Activated gamma-delta T cell treated with Interleukin-2 at 50 U/mL for 16 hours (primary cell): Measurements from ENCODE around the gene TYW1.
"Not testable (repeated sequence)": the region's sequence is repeated elsewhere in the genome, so short reads cannot be mapped to it uniquely, and the experiment has no call there.

Source experiments
- DNase-seq: peaks from one replicate; pipeline ENCODE4 v3.0.0-alpha.2; 2020

Gene TYW1

GRCh38 chr7:66995050-66995776 lies 1.4 kb upstream of the TYW1 start, which contains the start of gene SBDS:
Gene SBDS (minus strand): TSS chr7:66995586. CDS start chr7:66995417, 169 bp downstream.
- DNase-seq = peak; percentile 90

DNA sequence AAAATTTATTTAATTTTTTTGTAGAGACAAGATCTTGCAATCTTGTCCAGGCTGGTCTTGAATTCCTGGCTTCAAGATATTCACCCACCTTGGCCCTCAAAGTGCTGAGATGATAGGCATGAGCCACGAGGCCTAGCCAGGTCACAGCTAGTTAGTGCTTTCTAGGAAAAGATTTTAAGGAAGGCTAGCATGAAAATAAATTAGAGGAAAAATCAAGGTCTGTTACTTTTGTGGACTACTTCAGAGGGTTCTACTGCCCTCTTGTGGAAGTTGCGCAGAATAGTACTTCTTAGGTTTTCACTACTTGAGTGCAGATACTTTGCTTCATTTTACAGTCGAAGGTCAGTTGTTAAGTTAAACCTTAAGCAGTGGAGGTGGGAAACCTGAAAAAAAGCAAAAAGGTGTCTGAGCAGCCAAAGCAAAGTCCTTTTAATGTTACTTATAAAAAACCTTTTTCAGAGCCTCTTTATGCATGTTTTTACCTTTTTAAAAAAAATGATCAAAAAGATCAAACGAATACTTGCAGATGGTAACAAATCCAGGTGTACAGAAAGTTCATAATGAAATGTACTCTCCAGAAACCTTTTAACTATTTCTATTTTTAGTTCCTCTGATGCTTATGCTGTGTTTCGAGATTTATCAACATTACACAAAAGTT lies 4.1 kb downstream of the TYW1 start:
- DNase-seq = not testable (repeated sequence)

DNA sequence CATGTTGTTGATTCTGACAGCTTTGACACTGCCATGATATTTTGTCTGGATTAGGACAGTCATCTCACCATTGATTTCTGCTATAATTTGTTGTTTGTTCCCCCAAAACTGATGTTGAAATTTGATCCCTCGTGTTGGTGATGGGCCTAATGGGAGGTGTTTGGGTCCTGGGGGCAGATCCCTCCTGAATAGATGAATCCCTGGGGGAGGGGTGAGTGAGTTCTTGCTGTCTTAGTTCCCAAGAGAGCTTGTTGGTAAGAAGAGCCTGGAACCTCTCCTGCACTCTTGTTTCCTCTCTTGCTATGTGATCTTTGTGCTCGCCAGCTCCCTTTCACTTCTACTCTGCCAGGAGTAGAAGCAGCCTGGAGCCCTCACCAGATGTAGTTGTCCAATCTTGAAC lies 7.5 kb downstream of the TYW1 start:
- not testable (repeated sequence) for DNase-seq

DNA sequence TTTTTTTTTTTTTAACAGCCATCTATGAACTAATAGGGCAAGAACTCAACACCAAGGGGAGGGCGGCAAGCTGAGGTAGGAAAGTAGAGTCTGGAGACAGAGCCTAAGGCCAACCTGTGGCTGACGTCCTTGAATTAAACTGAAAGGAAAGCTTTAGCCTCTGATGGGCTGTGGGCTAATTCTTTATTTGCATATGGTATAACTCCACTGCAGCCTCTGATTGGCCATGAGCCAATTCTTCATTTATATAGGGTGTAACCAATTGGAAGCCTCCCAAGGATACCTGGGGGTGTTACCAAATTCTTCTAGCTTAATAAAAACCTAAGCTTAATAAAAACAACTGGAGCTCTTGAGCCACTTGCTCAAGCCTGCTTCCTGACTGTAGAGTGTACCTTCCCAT lies 10.3 kb downstream of the TYW1 start:
- no peak for DNase-seq

GRCh38 chr7:67008260-67008659 lies 11.6 kb downstream of the TYW1 start:
- DNase-seq = no peak

GRCh38 chr7:67009677-67010076 lies 13.0 kb downstream of the TYW1 start:
- not testable (repeated sequence) for DNase-seq

DNA sequence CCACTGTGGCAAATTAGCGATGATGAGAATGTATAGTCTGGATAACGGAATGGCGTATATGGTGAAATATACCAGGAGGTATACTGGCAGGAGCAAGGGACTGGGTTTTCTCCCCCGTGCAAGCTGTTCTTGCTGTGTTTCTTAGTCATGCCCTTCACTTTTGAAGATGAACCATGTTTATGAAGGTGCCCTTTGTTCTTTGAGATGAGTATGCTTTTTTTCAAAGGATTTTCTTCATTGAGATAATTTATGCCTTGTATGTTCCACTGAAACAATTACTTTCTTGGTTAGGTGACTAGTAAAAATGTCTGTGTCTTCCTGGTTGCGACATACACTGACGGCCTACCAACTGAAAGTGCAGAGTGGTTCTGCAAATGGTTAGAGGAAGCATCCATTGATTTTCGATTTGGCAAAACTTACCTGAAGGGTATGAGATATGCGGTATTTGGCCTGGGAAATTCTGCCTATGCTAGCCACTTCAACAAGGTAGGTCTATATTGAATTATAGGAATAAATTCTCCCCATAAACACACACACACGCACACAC lies 17.5 kb downstream of the TYW1 start:
- not testable (repeated sequence) for DNase-seq

DNA sequence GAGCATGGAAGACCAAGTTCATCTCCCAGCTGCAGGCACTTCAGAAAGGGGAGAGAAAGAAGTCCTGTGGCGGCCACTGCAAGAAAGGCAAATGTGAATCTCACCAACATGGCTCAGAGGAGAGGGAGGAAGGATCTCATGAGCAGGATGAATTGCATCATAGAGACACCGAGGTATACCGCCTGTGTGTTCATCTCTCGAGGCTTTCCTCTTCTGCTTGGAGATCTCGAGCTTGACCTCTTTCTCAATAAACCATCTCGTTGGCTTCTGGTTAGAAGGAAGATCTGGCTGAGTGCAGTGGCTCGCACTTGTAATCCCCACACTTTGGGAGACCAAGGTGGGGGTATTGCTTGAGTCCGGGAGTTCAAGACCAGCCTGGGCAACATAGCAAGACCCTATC lies 21.3 kb downstream of the TYW1 start:
- not testable (repeated sequence) for DNase-seq

GRCh38 chr7:67018940-67019339 lies 22.3 kb downstream of the TYW1 start:
- DNase-seq = no peak

DNA sequence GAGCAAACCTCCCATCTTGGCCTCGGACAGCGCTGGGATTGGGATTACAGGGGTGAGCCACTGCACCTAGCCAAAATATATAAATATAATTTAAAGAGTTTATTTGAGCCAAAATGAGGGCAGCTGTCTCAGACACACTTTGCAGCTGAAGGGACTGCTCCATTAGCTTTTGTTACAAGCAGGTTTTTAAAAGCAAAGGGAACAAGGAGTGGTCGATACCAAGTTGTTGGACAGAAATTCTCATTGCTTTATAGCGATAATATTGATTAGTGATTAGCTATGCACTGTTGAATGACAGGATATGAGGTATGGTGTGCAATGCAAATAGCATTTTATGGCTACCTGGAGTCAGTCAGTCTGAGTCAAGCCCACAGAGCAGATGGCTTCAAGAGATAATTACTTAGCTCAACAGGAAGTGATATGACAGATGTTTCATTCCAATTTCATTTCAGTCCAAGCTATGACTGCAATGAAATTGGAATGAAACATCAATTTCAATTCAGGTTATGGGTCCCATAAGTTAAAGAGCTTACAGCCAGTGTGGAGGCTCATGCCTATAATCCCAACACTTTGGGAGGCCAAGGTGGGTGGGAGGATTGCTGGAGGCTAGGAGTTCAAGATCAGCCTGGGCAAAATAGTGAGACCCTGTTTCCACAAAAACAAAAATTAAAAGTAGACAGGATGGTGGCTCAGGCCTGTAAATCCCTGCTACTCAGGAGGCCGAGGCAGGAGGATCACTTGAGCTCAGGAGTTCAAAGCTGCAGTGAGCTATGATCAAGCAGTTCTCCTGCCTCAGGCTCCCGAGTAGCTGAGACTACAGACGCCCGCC lies 23.1 kb downstream of the TYW1 start:
- DNase-seq = no peak

DNA sequence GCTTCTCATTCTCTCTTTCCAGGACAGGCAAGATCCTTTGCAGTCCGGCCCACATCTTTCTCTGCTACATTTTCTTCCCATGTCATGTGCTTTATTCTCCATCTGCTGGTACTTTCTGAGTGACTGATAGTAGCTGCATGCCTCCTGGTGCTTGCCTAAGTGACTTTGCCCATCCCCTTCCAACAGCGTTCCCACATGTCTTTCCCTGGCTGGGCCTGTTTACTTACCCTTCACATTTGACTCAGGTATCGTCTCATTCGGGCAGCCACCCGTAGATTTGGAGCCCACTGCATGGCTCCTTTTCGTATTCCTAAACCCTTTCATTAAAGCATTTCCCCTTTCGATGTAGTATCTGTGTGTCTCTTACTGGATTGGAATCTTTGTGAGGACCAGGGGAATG lies 24.6 kb downstream of the TYW1 start:
- DNase-seq = no peak

DNA sequence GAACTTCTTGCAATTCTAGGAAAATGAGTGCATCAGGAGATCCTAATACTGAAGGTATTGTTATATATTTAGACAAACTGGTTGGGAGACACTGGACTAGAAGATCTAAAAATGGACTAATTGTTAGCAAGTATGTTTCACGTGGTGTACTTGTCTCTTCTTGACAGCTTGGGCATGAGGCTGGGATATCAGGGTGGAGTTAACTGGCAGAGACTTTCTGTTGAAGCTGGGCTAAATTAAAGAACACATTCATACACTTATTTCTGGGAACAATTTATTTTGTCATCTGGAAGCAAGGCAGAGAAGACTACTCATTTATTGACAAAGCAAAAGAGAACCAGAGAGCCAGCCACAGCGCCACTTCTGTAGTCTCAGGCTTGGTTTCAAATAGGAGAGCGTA lies 25.9 kb downstream of the TYW1 start:
- no peak for DNase-seq

DNA sequence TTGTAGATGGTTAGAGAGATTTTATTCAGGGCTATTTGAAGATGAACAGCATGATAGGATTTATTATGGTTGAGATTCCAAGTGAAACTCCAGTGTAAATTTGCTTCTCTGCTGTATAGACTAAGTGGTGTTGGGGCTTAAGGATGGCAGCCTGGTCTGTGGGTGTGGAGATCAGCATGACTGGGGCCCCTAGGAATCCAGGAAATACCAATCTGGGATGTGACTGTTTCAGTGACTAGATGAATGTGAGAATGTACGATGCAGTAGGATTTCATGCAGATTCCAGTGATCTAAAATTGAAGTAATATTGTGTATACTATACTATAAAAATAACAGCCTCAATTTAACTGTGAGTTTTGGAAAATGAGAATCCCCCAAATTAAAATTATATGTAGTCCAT lies 28.8 kb downstream of the TYW1 start:
- DNase-seq = not testable (repeated sequence)

DNA sequence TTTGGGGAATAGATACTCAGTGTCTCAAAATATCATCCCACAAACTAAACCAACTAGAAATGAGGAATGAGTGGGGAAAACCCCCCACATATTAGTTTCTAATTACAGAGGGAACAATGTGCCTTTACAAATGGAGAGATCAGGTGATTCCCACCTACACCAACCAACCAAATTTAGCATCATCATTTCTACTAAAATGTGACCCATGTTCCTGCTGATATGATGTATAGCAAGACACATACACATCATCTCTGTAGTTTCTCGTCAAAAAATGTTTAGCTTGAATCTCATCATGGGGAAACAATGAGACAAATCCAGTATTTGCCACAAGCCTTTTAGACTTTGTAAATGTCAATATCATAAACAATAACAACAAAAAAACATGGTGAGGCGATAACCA lies 35.1 kb downstream of the TYW1 start:
- not testable (repeated sequence) for DNase-seq

- no peak for DNase-seq
Measured at GRCh38 chr7:67033251-67033650, 36.6 kb downstream of the TYW1 start.

GRCh38 chr7:67036432-67037395 lies 40.1 kb downstream of the TYW1 start:
- DNase-seq = not testable (repeated sequence)

DNA sequence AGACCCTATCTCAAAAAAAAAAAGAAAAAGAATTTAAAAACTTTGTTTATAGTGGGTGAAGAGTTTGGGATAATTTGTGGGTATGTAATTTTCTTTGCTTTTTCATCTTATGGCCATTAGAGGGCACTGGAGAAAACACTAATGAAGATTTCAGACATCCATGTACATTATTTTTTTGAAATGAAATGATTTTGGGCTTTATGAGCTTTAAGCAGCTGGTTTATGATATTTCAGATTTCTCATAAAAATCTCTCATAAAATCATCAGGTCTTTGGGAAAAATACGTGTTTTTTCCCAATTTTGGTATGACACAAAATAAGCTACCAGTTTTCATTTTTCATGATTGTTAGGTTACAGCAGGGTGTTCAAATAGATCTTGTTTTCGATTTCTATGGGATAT lies 44.2 kb downstream of the TYW1 start:
- DNase-seq = not testable (repeated sequence)

DNA sequence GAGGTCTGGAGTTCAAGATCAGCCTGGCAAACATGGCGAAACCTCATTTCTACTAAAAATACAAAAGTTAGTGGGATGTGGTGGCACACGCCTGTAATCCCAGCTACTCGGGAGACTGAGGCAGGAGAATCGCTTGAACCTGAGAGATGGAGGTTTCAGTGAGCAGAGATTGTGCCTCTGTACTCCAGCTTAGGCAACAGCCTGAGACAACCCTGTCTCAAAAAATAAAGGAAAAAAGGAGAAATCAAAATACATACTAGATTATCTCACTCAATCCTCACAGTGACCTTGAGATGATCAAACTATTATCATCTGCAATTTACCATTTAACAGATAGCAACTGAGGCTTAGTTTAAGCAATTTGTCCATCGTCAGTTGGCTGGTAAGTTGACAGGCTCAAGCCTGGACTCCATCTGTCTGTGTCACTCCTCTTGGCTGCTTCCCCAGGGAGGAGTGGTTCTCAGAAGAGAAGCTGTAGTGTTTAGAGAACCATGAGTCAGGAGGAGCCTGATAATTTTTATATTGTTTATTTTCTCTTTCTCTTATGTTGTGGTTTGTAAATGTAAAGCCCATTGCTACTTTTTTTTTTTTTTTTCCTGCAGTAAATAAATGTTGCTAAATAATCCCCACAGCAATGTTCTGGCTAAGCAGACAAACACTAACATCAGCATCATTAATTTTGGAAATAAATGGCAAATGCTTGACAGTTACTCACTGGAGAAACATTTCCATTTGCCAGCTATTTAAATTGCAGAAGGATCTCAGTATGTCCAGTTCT lies 46.3 kb downstream of the TYW1 start:
- not testable (repeated sequence) for DNase-seq

GRCh38 chr7:67043559-67043930 lies 46.9 kb downstream of the TYW1 start:
- not testable (repeated sequence) for DNase-seq

DNA sequence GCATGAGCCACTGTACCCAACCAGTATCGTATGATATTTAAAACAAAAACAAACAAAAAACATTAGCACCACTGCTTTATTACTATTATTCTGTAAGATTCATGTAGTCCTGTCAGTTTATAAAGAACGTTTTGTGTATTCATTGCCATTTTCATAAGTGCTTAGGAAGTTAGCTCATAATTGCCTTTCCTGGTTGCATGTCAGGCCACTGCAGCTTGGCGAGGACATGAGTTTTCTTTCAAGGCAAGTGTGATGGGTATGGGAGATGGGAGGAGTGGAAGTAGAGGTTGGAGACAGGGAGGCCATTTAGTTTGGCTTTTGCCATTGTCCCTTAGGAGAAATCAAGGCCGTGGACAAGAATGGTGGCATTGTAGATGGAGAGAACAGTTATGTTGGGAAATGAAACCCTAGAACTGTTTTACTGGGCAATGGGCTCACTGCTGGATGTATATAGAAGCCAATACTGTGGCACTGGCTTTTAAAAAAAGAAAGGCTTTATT lies 48.9 kb downstream of the TYW1 start:
- no peak for DNase-seq

GRCh38 chr7:67046819-67047218 lies 50.2 kb downstream of the TYW1 start:
- DNase-seq = not testable (repeated sequence)
